ENCODE measurements around the gene CORO1A.
"Not testable (repeated sequence)": the region's sequence is repeated elsewhere in the genome, so short reads cannot be mapped to it uniquely, and the experiment has no call there.

The CORO1A gene

GRCh38 chr16:30187556-30187865, 4.1 kb downstream of the CORO1A start:
- Histone ChIP-seq H2AFZ (ENCODE audit: low read depth) (no peak overlapping the region), H3K9ac (no peak overlapping the region)

DNA sequence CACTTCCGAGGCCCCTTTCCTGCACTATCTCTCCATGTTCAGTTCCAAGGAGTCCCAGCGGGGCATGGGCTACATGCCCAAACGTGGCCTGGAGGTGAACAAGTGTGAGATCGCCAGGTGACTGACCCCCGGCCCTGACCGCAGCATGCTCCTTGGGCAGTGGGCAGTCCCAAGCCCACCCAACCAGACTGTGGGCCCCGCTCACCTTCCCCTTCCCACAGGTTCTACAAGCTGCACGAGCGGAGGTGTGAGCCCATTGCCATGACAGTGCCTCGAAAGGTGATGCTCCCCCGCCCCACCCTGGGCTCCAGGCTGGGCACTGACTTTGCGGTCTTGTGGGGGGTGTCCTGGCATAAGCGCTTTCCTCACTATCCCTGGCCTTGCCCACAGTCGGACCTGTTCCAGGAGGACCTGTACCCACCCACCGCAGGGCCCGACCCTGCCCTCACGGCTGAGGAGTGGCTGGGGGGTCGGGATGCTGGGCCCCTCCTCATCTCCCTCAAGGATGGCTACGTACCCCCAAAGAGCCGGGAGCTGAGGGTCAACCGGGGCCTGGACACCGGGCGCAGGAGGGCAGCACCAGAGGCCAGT, 4.7 kb downstream of the CORO1A start:
- Histone ChIP-seq H3K4me2 (no peak overlapping the region), H3K79me2 (ENCODE audit: insufficient read depth, low read depth) (peaks cover 30% of the 10 kb centered on the region), H2AFZ (ENCODE audit: low read depth) (no peak overlapping the region), H3K36me3 (ENCODE audit: insufficient read depth) (no peaks in the 10 kb centered on the region), H3K4me3 (IDR thresholded peaks at IDR 0.05; ENCODE audit: insufficient read depth, low read depth, low read length) (no peak overlapping the region), H4K20me1 (ENCODE audit: insufficient read depth) (no peaks in the 10 kb centered on the region), H3K9ac (no peak overlapping the region), H3K27me3 (ENCODE audit: insufficient read depth, low read depth) (no peaks in the 10 kb centered on the region), H3K27ac (no peak overlapping the region), H3K4me1 (ENCODE audit: low read depth, poor library complexity, severe bottlenecking) (peaks cover 30% of the 10 kb centered on the region)
- TF ChIP-seq, protein P1, sequence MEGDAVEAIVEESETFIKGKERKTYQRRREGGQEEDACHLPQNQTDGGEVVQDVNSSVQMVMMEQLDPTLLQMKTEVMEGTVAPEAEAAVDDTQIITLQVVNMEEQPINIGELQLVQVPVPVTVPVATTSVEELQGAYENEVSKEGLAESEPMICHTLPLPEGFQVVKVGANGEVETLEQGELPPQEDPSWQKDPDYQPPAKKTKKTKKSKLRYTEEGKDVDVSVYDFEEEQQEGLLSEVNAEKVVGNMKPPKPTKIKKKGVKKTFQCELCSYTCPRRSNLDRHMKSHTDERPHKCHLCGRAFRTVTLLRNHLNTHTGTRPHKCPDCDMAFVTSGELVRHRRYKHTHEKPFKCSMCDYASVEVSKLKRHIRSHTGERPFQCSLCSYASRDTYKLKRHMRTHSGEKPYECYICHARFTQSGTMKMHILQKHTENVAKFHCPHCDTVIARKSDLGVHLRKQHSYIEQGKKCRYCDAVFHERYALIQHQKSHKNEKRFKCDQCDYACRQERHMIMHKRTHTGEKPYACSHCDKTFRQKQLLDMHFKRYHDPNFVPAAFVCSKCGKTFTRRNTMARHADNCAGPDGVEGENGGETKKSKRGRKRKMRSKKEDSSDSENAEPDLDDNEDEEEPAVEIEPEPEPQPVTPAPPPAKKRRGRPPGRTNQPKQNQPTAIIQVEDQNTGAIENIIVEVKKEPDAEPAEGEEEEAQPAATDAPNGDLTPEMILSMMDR (conservative IDR thresholded peaks at IDR 0.05; ENCODE audit: low read depth, low read length) = no peak

More at GRCh38 chr16:30187556-30187865, 4.1 kb downstream of the CORO1A start:
- peaks cover 33% of the 10 kb centered on the region for H3K4me1 ChIP-seq (ENCODE audit: low read depth, poor library complexity, severe bottlenecking)
- TF ChIP-seq, protein P1 (conservative IDR thresholded peaks at IDR 0.05; ENCODE audit: low read depth, low read length) = no peak
- no peak overlapping the region for H3K4me2 ChIP-seq
- H4K20me1 ChIP-seq (ENCODE audit: insufficient read depth) = no peaks in the 10 kb centered on the region
- no peak overlapping the region for H3K4me3 ChIP-seq (IDR thresholded peaks at IDR 0.05; ENCODE audit: insufficient read depth, low read depth, low read length)
- H3K36me3 ChIP-seq (ENCODE audit: insufficient read depth) = no peaks in the 10 kb centered on the region
- H3K27ac ChIP-seq = no peak overlapping the region
- no peaks in the 10 kb centered on the region for H3K27me3 ChIP-seq (ENCODE audit: insufficient read depth, low read depth)
- peaks cover 30% of the 10 kb centered on the region for H3K79me2 ChIP-seq (ENCODE audit: insufficient read depth, low read depth)

DNA sequence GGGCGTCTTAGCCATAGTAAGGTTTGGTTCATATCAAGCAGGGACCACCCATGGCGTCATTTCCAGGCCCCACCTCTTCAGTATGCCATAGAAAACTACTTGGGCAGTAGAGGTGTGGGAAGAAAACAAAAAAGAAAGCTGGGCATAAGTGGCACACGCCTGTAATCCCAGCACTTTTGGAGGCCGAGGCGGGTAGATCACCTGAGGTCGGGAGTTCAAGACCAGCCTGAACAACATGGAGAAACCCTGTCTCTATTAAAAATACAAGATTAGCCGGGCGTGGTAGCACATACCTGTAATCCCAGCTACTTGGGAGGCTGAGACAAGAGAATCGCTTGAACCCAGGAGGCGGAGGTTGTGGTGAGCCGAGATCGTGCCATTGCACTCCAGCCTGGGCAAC, 7.8 kb downstream of the CORO1A start:
- not testable (repeated sequence) for H3K4me2 ChIP-seq; H3K36me3 ChIP-seq (ENCODE audit: insufficient read depth)
- peaks cover 13% of the 10 kb centered on the region for H3K4me1 ChIP-seq (ENCODE audit: low read depth, poor library complexity, severe bottlenecking)

DNA sequence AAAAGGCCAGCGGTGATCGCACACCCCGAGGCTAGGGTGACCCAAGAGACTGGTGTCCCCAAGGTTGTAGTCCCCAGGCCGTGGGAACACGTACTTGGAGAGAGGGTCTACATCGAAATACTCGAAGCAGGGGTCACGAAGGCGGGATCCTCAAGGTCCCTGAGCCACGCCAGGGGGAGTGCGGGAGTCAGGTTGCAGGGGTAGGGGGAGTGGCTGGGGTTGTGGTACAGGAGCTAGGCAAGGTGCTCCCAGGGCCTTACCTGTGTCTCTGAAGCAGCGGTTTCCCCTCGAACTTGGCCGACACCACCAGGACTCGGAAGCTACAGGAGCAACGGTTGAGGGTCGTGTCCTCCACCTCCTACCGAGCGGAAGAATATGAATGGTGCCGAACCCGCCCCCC, 9.7 kb downstream of the CORO1A start:
- H3K4me3 ChIP-seq (IDR thresholded peaks at IDR 0.05; ENCODE audit: insufficient read depth, low read depth, low read length); H4K20me1 ChIP-seq (ENCODE audit: insufficient read depth); H3K4me1 ChIP-seq (ENCODE audit: low read depth, poor library complexity, severe bottlenecking); H3K79me2 ChIP-seq (ENCODE audit: insufficient read depth, low read depth); H3K27me3 ChIP-seq (ENCODE audit: insufficient read depth, low read depth); H3K4me2 ChIP-seq; H3K9ac ChIP-seq; H3K36me3 ChIP-seq (ENCODE audit: insufficient read depth); H2AFZ ChIP-seq (ENCODE audit: low read depth); H3K27ac ChIP-seq: not testable (repeated sequence)

More for the DNA sequence above, 7.8 kb downstream of the CORO1A start:
- H4K20me1 ChIP-seq (ENCODE audit: insufficient read depth); H3K27me3 ChIP-seq (ENCODE audit: insufficient read depth, low read depth); H2AFZ ChIP-seq (ENCODE audit: low read depth); H3K4me3 ChIP-seq (IDR thresholded peaks at IDR 0.05; ENCODE audit: insufficient read depth, low read depth, low read length); H3K9ac ChIP-seq; H3K27ac ChIP-seq; H3K79me2 ChIP-seq (ENCODE audit: insufficient read depth, low read depth): not testable (repeated sequence)

DNA sequence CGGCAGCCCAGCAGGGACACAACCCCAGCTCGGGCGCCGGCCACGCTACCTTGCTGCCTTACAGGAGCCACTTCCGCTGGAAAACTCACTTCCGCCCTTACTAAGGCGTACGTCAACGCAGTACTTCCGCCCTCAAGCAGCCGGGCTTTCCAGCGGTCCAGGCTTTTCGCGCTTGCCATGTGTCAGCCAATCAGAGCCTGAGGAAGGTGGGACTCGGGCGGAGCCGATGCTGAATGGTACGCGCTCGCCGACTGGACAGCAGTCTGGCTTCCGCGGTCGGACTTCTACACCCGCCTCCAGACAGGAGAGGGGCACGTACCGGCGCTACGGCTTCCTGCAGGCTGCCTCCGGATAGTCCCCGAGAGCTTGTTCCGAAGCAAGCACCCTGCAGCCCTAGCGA, 10.2 kb downstream of the CORO1A start, which contains the start of the genes BOLA2B and SLX1A:
TSS of gene BOLA2B (minus strand) at position 52 of the 400 bp plus-strand sequence. CDS start 71 bp downstream, outside the sequence.
TSS of gene SLX1A (plus strand) at position 261 of the 400 bp plus-strand sequence. CDS start 210 bp downstream, outside the sequence.
- H4K20me1 ChIP-seq (ENCODE audit: insufficient read depth); H3K27me3 ChIP-seq (ENCODE audit: insufficient read depth, low read depth); H2AFZ ChIP-seq (ENCODE audit: low read depth); H3K79me2 ChIP-seq (ENCODE audit: insufficient read depth, low read depth); H3K4me2 ChIP-seq; H3K4me3 ChIP-seq (IDR thresholded peaks at IDR 0.05; ENCODE audit: insufficient read depth, low read depth, low read length); H3K36me3 ChIP-seq (ENCODE audit: insufficient read depth); H3K27ac ChIP-seq; H3K9ac ChIP-seq; H3K4me1 ChIP-seq (ENCODE audit: low read depth, poor library complexity, severe bottlenecking): not testable (repeated sequence)

- not testable (repeated sequence) for H3K36me3 ChIP-seq (ENCODE audit: insufficient read depth); H3K27me3 ChIP-seq (ENCODE audit: insufficient read depth, low read depth); H3K4me3 ChIP-seq (IDR thresholded peaks at IDR 0.05; ENCODE audit: insufficient read depth, low read depth, low read length); H3K27ac ChIP-seq; H4K20me1 ChIP-seq (ENCODE audit: insufficient read depth); H3K9ac ChIP-seq; H3K79me2 ChIP-seq (ENCODE audit: insufficient read depth, low read depth); H3K4me2 ChIP-seq; H3K4me1 ChIP-seq (ENCODE audit: low read depth, poor library complexity, severe bottlenecking); H2AFZ ChIP-seq (ENCODE audit: low read depth)
Measured at GRCh38 chr16:30194172-30194925, 10.9 kb downstream of the CORO1A start.

- H3K4me2 ChIP-seq; H4K20me1 ChIP-seq (ENCODE audit: insufficient read depth); H3K36me3 ChIP-seq (ENCODE audit: insufficient read depth); H3K4me3 ChIP-seq (IDR thresholded peaks at IDR 0.05; ENCODE audit: insufficient read depth, low read depth, low read length); H3K27me3 ChIP-seq (ENCODE audit: insufficient read depth, low read depth); H3K9ac ChIP-seq; H3K79me2 ChIP-seq (ENCODE audit: insufficient read depth, low read depth); H3K27ac ChIP-seq; H3K4me1 ChIP-seq (ENCODE audit: low read depth, poor library complexity, severe bottlenecking); H2AFZ ChIP-seq (ENCODE audit: low read depth): not testable (repeated sequence)
Measured at GRCh38 chr16:30197001-30197400, 13.6 kb downstream of the CORO1A start.

DNA sequence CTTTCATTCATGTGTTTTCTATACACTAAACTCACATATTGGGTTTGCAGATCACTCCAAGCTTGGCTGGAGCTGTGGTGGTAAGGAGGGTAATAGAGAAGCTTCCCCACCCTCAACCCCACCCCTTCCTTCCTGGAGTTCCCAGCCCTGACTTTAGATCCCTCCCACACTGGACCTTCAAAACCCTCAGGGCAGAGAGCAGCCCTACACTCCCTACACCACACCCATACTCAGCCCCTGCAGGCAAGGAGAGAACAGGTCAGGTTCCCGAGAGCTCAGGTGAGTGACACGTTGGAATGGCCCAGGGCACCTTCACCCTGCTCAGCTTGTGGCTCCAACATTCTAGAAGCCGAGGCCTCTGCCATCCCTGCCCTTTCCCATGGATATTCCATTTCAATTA, 15.6 kb downstream of the CORO1A start, which contains the start of gene SULT1A3:
TSS of gene SULT1A3 (plus strand) at position 207 of the 400 bp plus-strand sequence. CDS start 1,474 bp downstream, outside the sequence.
- H3K4me3 ChIP-seq (IDR thresholded peaks at IDR 0.05; ENCODE audit: insufficient read depth, low read depth, low read length); H3K27ac ChIP-seq; H3K9ac ChIP-seq; H3K36me3 ChIP-seq (ENCODE audit: insufficient read depth); H3K4me1 ChIP-seq (ENCODE audit: low read depth, poor library complexity, severe bottlenecking); H3K79me2 ChIP-seq (ENCODE audit: insufficient read depth, low read depth); H3K4me2 ChIP-seq; H2AFZ ChIP-seq (ENCODE audit: low read depth); H4K20me1 ChIP-seq (ENCODE audit: insufficient read depth); H3K27me3 ChIP-seq (ENCODE audit: insufficient read depth, low read depth): not testable (repeated sequence)
